Endometrial microvascular endothelial cells (primary cell): ENCODE data around the gene MRPL20. TPM values are rescaled to one million over a fixed set of nuclear protein-coding genes. Genes with fewer than 3 reads are reported as not detected.
"Not testable (repeated sequence)": the region's sequence is repeated elsewhere in the genome, so short reads cannot be mapped to it uniquely, and the experiment has no call there.

ENCODE experiments used
- in situ Hi-C: cut with HindIII; loops from 2 replicates; pipeline ENCODE4 v1.10.0; 2017; ENCODE audit warnings: low sequenced_read_pairs, low pct_unique_long_range_greater_than_20kb; ENCODE audit errors: inconsistent ontology term
- total RNA-seq: library from RNA; depleted of rRNA; stranded (reverse); fragments of >200 nt; gene quantifications from one replicate; pipeline ENCODE4 v1.2.3, GENCODE V29; 2015; ENCODE audit errors: inconsistent ontology term

The MRPL20 gene
- 180 TPM for total RNA-seq

DNA sequence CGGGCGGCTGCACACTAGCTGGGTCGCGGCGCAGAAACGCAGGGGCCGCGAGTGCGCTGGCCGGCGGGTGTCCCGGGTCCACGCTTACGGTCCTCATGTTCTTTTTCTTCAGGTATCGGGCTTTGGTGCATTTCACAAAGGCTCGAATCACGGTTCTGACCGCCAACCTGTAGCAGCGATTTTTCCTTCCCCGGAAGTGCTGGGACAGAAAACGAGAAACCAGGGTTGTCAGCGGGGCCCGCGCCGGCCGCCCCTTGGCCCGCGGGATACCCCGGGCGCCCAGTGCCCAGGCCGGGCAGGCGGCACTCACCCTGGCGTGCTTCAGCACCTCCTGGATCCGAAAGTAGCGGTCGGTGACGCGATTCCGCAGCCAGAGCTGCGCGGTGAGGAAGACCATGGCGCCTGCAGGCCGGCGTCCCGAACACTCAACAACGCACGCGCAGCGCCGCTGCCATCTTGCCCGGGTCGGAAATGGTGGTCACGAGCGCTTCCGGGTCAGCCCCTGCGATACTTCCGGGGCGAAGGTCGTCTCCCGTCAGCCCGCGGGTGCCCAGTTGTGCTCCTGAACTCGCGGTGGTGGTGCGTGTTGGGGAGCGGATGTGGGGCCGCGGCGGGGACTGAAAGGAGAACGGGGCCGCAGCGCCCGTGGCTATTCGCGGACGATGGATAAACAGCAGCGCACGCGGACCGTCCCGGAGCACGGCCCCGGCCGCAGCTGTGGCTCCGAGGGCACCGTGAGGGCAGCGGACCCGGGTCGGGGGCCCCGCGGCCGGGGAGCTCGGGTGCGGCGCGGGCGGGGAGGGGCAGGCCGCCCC lies at the start of gene MRPL20:
TSS of gene MRPL20 (minus strand) at position 473 of the 815 bp plus-strand sequence. CDS start at position 397, 76 bp downstream.
- in situ Hi-C loops = no loop called here

GRCh38 chr1:1456683-1457255 lies 49.7 kb upstream of the MRPL20 start:
- in situ Hi-C loops = not testable (repeated sequence)

DNA sequence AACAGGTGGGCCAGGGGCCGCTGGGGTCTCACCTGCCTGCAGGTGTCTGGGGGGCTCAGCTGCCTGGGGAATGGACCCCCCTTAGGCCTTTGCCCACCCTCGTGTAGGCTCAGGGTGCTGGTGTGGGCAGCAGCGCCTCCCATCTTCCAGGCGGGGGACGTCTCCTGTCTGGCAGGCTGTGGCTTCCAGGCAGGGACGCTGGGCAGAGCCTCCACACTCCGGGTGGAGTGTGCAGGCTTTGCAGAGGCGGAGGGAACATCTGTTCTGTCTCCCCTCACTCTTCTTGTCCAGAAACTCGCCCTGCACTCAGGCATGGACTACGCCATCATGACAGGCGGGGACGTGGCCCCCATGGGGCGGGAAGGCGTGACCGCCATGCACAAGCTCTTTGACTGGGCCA lies 48.8 kb upstream of the MRPL20 start:
- in situ Hi-C loops = not testable (repeated sequence)

DNA sequence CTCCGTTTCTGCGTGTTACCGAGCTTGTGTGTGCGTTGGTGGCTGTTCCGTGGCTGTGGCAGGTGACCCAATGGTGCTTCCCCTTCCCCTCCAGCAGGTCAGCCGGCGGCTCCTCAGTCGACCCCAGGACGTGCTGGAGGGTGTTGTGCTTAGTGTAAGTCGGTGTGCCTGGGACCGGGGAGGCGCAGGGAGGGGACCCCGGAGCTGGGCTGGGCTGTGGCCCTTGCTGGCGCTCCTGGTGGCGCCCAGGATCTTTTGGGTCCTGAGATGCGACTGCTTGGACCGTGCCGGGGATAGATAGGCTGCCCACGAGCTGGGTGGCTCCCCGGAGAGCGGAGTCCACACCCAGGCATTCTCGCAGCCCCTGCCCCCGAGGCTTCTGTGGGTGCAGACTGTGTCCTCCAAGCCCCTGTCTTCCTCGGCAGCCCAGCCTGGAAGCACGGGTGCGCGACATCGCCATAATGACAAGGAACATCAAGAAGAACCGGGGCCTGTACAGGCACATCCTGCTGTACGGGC lies 48.3 kb upstream of the MRPL20 start:
- in situ Hi-C loops = no loop called here

GRCh38 chr1:1454286-1455056 lies 47.4 kb upstream of the MRPL20 start:
- in situ Hi-C loops = not testable (repeated sequence)

- in situ Hi-C loops = no loop called here
Observed at GRCh38 chr1:1452882-1453281, 45.8 kb upstream of the MRPL20 start.

DNA sequence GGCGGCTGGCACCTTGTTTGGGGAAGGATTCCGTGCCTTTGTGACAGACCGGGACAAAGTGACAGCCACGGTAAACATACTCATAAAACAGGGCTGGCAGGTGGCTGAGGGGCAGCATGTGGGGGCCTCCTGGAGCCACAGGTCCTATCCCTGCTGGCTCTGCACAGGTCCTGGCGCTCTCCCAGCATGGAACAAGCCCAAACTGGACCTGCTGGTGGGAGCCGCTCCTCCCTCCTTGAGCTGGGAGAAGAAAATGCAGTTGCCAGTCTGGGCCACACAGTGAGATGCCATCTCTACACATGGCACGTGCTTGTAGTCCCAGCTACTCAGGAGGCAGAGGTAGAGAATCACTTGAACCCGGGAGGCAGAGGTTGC lies 45.3 kb upstream of the MRPL20 start:
- in situ Hi-C loops = not testable (repeated sequence)

DNA sequence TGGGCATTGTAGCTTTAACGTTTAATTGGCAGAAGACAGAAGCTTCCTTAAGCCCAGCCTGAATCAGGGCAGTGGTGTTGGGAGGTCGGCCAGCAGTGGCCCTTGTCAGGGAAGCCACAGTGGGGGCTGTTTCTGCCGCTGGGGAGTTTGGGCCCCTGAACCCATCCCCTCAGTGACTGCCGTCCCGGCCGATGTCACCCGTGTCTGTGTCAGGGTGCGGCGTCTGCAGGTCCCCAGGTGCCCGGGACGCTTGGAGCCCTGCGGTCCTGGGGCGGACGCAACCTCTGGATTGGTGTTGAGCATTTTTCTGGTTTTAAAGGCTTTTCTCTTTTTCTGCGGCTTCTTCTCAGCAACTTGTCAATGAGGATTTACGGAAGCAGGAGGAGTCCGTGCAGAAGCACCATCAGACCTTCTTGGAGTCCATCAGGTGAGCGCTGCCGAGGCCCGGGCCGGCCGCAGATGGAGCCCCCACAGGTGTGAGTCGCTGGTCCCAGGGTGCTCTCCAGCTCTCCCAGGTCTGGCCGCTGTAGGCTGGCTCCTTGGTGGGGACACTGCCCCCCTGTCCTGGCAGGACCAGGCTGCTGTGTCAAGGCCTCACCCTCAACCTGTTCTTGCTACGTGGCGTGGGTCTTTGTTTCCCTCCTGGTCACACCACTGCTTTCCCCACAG lies 44.7 kb upstream of the MRPL20 start:
- in situ Hi-C loops = no loop called here

DNA sequence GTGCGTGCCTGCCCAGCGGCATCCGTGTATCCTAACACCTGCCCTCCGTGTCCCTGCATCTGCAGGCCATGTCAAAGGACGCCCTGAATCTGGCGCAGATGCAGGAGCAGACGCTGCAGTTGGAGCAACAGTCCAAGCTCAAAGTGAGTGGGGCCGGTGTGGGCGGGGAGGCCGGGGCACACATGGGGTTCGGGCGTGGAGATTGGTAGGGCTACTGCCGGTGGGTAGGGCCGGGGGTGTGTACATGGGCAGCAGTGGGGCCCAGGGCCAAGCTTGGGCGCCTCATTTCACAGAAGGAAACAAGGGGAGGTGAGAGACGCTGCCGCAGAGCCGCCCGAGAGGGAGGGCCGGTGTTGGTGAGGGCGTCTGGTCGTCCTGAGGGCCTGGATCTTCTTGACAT lies 43.5 kb upstream of the MRPL20 start:
- in situ Hi-C loops = not testable (repeated sequence)

DNA sequence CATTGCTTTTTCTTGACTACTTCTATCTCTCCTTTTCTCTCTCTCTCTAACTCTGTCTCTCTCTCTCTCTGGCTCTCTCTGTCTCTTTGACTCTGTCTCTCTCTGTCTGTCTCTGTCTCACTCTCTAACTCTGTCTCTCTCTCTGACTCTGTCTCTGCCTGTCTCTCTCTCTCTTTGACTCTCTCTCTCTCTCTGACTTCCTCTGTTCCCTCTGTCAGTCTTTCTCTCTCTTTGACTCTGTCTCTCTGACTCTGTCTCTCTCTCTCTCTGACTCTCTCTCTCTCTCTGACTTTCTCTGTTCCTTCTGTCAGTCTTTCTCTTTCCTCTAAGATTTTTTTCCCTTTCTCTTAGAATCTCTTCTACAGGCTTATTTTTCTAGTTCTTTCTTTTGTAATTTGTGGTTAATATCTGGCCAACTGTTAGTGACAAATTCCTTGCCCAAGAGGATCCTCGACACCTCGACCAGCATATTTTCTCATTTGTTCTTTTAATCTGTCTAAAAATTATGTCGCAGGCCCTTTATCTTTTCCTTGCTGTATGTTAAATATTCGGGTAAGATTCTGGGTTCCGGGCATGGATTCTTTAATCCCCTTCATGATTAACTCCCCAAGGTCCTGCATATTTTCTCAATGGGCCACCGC lies 42.1 kb upstream of the MRPL20 start, which contains the start of gene ATAD3C:
TSS of gene ATAD3C (plus strand) at position 591 of the 641 bp plus-strand sequence. CDS start 995 bp downstream, outside the sequence.
- in situ Hi-C loops = no loop called here

DNA sequence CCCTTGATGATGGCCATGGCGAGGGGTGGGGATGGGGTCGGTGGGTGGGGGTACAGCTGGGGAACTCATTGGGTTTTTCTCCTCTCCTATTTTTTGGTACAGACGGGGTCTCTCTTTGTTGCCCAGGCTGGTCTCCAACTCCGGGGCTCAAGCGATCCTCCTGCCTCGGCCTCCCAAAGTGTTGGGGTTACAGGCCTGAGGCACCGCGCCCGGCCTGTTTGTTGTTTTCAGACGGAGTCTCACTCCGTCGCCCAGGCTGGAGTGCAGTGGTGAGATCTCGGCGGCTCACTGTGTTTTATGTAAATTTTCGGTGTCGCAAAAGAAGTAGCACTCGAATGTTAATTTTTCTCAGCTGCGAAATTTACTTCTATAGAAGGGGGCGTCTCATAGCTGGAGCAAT lies 39.5 kb upstream of the MRPL20 start:
- in situ Hi-C loops = not testable (repeated sequence)

DNA sequence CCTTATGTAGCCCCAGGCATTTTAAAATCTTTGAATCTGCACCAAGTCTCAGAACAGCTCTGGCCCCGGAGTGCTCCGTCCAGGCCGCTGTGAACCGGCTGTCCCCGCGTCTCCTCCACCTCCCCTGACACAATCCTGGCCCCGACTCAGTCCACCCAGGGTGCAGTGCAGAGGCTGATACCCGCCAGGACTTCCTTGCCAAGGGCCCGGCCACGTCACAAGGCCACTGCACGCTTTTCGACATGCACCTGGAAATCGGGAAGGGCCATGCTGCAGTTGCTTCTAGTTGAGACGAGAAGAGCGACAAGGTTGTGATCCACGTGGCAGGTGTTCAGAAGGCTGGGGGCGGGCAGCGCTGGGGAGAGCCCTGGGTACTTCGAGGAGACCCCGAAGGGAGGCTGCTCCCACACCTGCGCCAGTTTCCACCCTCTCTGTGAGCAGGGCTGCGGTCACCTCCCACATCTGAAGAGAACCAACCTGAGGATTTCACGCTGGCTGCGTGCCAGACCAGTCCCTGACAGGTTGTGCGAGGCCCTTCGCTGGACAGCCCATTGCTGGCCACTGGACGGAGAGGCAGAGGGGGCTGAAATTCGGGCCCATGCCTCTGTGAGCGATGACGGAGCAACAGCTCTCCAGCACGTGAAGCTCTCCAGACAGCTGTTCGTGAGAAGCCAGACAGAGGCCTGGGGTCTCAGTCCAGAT lies 35.1 kb upstream of the MRPL20 start:
- in situ Hi-C loops = no loop called here

DNA sequence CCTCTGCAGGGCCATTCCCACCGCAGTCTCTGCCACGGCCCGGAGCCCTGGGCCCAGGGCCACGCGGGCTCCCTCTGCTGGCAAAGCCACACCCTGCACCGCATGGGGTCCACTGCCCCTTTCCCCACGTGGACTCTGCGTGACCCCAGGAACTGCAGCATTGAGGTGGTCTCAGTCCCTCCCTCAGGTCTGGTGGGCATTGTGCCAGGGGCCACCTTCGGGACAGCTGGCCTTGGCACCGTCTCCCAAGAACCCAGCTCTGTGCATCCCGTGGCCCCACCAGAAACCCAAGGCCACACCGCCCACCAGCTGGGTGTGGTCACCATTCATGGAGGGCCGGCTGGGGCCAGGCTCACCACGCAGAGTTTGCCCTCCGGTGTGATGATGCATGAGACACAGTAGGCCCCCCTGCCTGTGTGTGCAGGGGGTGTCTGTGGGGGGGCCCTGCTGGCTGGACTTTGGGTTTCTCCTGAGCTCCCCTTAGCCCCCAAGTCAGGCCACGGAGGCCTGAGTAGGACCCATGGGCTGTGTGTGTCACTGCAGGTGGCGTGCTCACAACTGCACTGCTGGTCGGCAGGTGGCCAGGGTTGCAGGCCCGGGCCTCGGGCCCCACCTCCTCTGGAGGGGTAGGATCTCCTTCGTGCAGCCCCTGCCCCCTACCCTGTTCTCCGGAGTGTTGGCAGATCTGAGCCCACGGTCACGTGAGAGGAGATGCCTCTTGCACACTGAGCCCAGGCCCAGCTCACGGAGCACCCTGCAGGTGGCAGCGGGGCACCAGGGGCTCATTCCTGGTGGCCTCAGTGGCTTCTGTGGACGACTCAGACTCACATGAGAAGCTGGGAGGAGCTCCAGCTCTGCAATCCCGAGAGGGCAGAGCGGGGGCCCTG lies 34.2 kb upstream of the MRPL20 start:
- in situ Hi-C loops = no loop called here

DNA sequence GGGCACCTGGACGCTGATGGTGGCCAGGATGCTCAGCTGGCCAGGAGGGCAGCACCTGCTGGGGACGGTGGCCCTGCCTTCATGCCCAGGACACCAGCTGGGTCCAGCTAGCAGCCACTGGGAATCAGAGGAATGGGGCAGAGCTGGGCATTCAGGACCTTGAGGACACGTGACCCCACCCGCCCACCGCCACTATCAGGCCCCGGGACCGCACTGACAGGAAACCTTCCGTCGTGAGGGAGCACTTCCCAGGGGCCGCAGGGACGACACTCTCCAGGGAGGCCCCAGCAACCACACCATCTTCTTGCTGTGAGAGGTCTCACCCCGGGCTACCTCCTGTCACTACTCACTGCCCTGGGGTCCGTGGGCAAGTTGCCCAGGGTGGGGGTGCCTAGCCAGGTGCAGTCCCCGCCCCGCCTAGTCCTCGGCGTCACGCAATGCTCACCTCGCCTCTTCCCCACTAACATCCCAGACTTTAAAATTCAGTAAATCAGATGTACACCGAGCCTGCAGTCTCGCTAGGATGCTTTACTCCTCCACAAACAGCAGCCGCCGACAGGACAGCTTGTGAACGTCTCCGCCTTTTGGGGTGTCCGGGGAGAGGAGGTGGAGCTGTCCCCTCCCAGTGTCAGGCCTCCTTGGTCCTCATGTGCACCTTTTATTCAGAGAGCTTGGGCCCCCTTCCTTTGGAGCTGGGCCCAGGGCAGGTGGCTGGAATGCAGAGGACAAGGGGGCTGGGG lies 33.3 kb upstream of the MRPL20 start:
- in situ Hi-C loops = no loop called here

GRCh38 chr1:1439546-1440261 lies 32.6 kb upstream of the MRPL20 start:
- in situ Hi-C loops = no loop called here
